Caco-2 (cell line): Measurements from ENCODE around the gene CTDSP2. TPM values are rescaled to one million over a fixed set of nuclear protein-coding genes. Genes with fewer than 3 reads are reported as not detected.

ENCODE experiments used
- BruUV-seq: library from RNA; stranded (reverse); fragments of 400-500 nt; replicated peaks from 2 replicates; lab custom pipeline; 2021; lab: Mats Ljungman, UMichigan
- CTCF ChIA-PET: fragments of 300-600 bp; sonication (Branson Sonifier 250); formaldehyde crosslinking; loops from one replicate; lab custom pipeline; 2022; ENCODE audit warnings: antibody characterized with exemption; lab: Charles Lee
- POLR2A ChIA-PET: fragments of 300-600 bp; sonication (Branson Sonifier 250); formaldehyde crosslinking; loops from one replicate; lab custom pipeline; 2022; ENCODE audit warnings: antibody characterized with exemption; lab: Charles Lee
- DNase-seq, 2 experiments: peaks; one replicate each; pipeline versions ENCODE4 v3.0.0 to v3.0.0-alpha.2; 2020 to 2022
- H3K27me3 ChIP-seq: replicated peaks from 2 replicates; pipeline ENCODE4 v1.6.0; 2011; ENCODE audit warnings: low read length; ENCODE audit not compliant: control insufficient read depth, insufficient read depth
- H3K36me3 ChIP-seq: 2 replicates; pipeline ENCODE4 v1.5.1; 2011; ENCODE audit warnings: low read length; ENCODE audit not compliant: control insufficient read depth, insufficient read depth
- H3K4me1 ChIP-seq: fragments of 250-450 bp; sonication (Bioruptor Pico); 2 replicates; pipeline ENCODE4 v1.5.1; 2020; ENCODE audit warnings: mild to moderate bottlenecking
- H3K4me3 ChIP-seq: 2 replicates; pipeline ENCODE4 v1.5.1; 2011; ENCODE audit warnings: low read depth, mild to moderate bottlenecking, control low read depth, low read length
- H3K9me3 ChIP-seq: fragments of 250-450 bp; sonication (Bioruptor Pico); 2 replicates; pipeline ENCODE4 v1.5.1; 2020; ENCODE audit warnings: mild to moderate bottlenecking, moderate library complexity
- H3K27ac Mint-ChIP-seq: one replicate; pipeline ENCODE4 v1.8.0; 2022; ENCODE audit warnings: mixed read lengths; ENCODE audit not compliant: unreplicated experiment
- H3K27me3 Mint-ChIP-seq: one replicate; pipeline ENCODE4 v1.8.0; 2022; ENCODE audit warnings: mixed read lengths; ENCODE audit not compliant: insufficient read depth, unreplicated experiment
- H3K36me3 Mint-ChIP-seq: one replicate; pipeline ENCODE4 v1.8.0; 2022; ENCODE audit warnings: mild to moderate bottlenecking, mixed read lengths; ENCODE audit not compliant: insufficient read depth, unreplicated experiment
- H3K4me1 Mint-ChIP-seq: one replicate; pipeline ENCODE4 v1.8.0; 2022; ENCODE audit warnings: low read depth, mixed read lengths; ENCODE audit not compliant: unreplicated experiment
- H3K4me3 Mint-ChIP-seq: one replicate; pipeline ENCODE4 v1.8.0; 2022; ENCODE audit warnings: mild to moderate bottlenecking, moderate library complexity, mixed read lengths; ENCODE audit not compliant: unreplicated experiment
- H3K9me3 Mint-ChIP-seq: one replicate; pipeline ENCODE4 v1.8.0; 2022; ENCODE audit warnings: mixed read lengths; ENCODE audit not compliant: unreplicated experiment
- intact Hi-C: fragments of 100-400 bp; cut with micrococcal nuclease; formaldehyde crosslinking; loops from one replicate; pipeline ENCODE4 v1.10.0; 2022; ENCODE audit not compliant: unreplicated experiment
- total RNA-seq: library from RNA; stranded (reverse); gene quantifications from 2 replicates; pipeline ENCODE4 v1.2.3, GENCODE V29; 2022
- TF ChIP-seq, protein P1 (sequence below), 2 experiments: fragments of 200-600 bp in 1 of 2; IDR thresholded peaks; 1 replicate in 1 of 2; 2 replicates in 1 of 2; pipeline versions ENCODE4 v1.5.1 to v1.8.0; 2011 to 2022; ENCODE audit warnings: antibody characterized with exemption in 1 of 2, control low read depth in 1 of 2, inconsistent platforms in 1 of 2, low read depth in 1 of 2, low read length in 1 of 2, mild to moderate bottlenecking in 1 of 2, moderate library complexity in 1 of 2; ENCODE audit not compliant: insufficient read depth in 1 of 2, severe bottlenecking in 1 of 2, unreplicated experiment in 1 of 2

CTDSP2 gene
- total RNA-seq, 1 experiment from 2014 or later, result 117 TPM

DNA sequence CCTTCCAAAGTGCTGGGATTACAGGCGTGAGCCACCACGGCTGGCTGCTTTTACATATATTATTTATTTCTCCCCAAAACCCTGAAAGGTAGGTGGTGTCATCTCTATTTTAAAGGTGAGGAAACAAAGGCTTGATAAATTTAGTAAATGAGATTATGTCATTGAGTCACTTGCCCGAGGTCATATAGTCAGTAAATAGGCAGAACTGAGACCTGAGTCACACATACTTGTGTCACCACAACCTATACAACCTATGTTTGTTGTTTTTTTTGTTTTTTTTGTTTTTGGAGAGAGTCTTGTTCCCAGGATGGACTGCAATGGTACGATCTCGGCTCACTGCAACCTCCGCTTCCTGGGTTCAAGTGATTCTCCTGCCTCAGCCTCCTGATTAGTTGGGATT is 51.2 kb downstream of the CTDSP2 start:
- POLR2A ChIA-PET, result no interaction called here
- no TSS peak for BruUV-seq

GRCh38 chr12:57793920-57794319 is 52.6 kb downstream of the CTDSP2 start:
- no peak overlapping the region for H3K4me3 ChIP-seq
- CTCF ChIA-PET, result no interaction called here
- DNase-seq, result no peak
- H3K4me1 Mint-ChIP-seq, result no peaks in the 10 kb centered on the region
- BruUV-seq, result no TSS peak
- H3K9me3 ChIP-seq, result no peaks in the 10 kb centered on the region
- H3K27me3 ChIP-seq, result no peaks in the 10 kb centered on the region
- intact Hi-C loops, result no loop called here
- H3K4me1 ChIP-seq, result no peaks in the 10 kb centered on the region
- no peaks in the 10 kb centered on the region; the same call in 1 of the 2 replicates for H3K36me3 ChIP-seq
- no peak overlapping the region for H3K27ac Mint-ChIP-seq
- H3K27me3 Mint-ChIP-seq, result no peaks in the 10 kb centered on the region
- H3K4me3 Mint-ChIP-seq, result no peak overlapping the region
- peaks cover 58% of the 10 kb centered on the region for H3K36me3 Mint-ChIP-seq
- no peaks in the 10 kb centered on the region for H3K9me3 Mint-ChIP-seq
- TF ChIP-seq, protein P1, sequence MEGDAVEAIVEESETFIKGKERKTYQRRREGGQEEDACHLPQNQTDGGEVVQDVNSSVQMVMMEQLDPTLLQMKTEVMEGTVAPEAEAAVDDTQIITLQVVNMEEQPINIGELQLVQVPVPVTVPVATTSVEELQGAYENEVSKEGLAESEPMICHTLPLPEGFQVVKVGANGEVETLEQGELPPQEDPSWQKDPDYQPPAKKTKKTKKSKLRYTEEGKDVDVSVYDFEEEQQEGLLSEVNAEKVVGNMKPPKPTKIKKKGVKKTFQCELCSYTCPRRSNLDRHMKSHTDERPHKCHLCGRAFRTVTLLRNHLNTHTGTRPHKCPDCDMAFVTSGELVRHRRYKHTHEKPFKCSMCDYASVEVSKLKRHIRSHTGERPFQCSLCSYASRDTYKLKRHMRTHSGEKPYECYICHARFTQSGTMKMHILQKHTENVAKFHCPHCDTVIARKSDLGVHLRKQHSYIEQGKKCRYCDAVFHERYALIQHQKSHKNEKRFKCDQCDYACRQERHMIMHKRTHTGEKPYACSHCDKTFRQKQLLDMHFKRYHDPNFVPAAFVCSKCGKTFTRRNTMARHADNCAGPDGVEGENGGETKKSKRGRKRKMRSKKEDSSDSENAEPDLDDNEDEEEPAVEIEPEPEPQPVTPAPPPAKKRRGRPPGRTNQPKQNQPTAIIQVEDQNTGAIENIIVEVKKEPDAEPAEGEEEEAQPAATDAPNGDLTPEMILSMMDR (IDR thresholded peaks at IDR 0.05; ENCODE audit: insufficient read depth in 1 of 2, low read depth in 1 of 2, low read length in 1 of 2, severe bottlenecking in 1 of 2, unreplicated experiment in 1 of 2), result no peak
- POLR2A ChIA-PET, result no interaction called here

More for the DNA sequence above, 51.2 kb downstream of the CTDSP2 start:
- CTCF ChIA-PET, result no interaction called here
- DNase-seq, result no peak
- Mint-ChIP-seq H3K27me3 (no peaks in the 10 kb centered on the region), H3K4me3 (no peak overlapping the region), H3K27ac (no peak overlapping the region), H3K36me3 (peaks cover 60% of the 10 kb centered on the region), H3K9me3 (no peaks in the 10 kb centered on the region), H3K4me1 (no peaks in the 10 kb centered on the region)
- intact Hi-C loops, result no loop called here
- Histone ChIP-seq H3K36me3 (no peaks in the 10 kb centered on the region; the same call in 1 of the 2 replicates), H3K27me3 (no peaks in the 10 kb centered on the region), H3K9me3 (no peaks in the 10 kb centered on the region), H3K4me1 (no peaks in the 10 kb centered on the region), H3K4me3 (no peak overlapping the region)
- TF ChIP-seq, protein P1 (IDR thresholded peaks at IDR 0.05; ENCODE audit: insufficient read depth in 1 of 2, low read depth in 1 of 2, low read length in 1 of 2, severe bottlenecking in 1 of 2, unreplicated experiment in 1 of 2), result no peak

GRCh38 chr12:57783861-57784260 is 62.7 kb downstream of the CTDSP2 start:
- Mint-ChIP-seq H3K4me3 (peak overlapping the region; percentile 92), H3K4me1 (no peaks in the 10 kb centered on the region), H3K27me3 (no peaks in the 10 kb centered on the region), H3K9me3 (no peaks in the 10 kb centered on the region), H3K36me3 (peaks cover 32% of the 10 kb centered on the region), H3K27ac (no peak overlapping the region)
- POLR2A ChIA-PET, result no interaction called here
- DNase-seq, result no peak
- Histone ChIP-seq H3K4me3 (no peak overlapping the region), H3K36me3 (peaks cover 2% of the 10 kb centered on the region; the same call in 1 of the 2 replicates), H3K4me1 (no peaks in the 10 kb centered on the region), H3K9me3 (no peaks in the 10 kb centered on the region), H3K27me3 (no peaks in the 10 kb centered on the region)
- TF ChIP-seq, protein P1 (IDR thresholded peaks at IDR 0.05; ENCODE audit: insufficient read depth in 1 of 2, low read depth in 1 of 2, low read length in 1 of 2, severe bottlenecking in 1 of 2, unreplicated experiment in 1 of 2), result no peak
- TSS peak; percentile 55 for BruUV-seq
- CTCF ChIA-PET, result no interaction called here
- intact Hi-C loops, result no loop called here
